Measurements from ENCODE around the gene LANCL2. TPM values are rescaled to one million over a fixed set of nuclear protein-coding genes. Genes with fewer than 3 reads are reported as not detected.

Gene LANCL2
- total RNA-seq, 1 experiment from 2014 or later, result 26.4 TPM

- H3K23me2 ChIP-seq (ENCODE audit: insufficient read length, low read depth, low read length, poor library complexity, severe bottlenecking), result peaks cover 3% of the 10 kb centered on the region
- no peak overlapping the region for H2BK15ac ChIP-seq (ENCODE audit: low read depth, low read length)
- H3T11ph ChIP-seq (ENCODE audit: low read length), result no peak overlapping the region
- H2AK5ac ChIP-seq (ENCODE audit: insufficient read length, low read length), result no peak overlapping the region
- no peak overlapping the region for H4K91ac ChIP-seq (ENCODE audit: insufficient read length, low read depth, low read length)
- no peak overlapping the region for H4K5ac ChIP-seq (ENCODE audit: insufficient read length, low read depth, low read length)
- no peak overlapping the region for H3K14ac ChIP-seq (ENCODE audit: insufficient read depth, low read length)
- no peaks in the 10 kb centered on the region for H3K27me3 Mint-ChIP-seq (ENCODE audit: low read depth)
- no peaks in the 10 kb centered on the region for H3K9me3 ChIP-seq (ENCODE audit: control insufficient read depth, low read depth, low read length)
- H3K4me3 Mint-ChIP-seq, result no peak overlapping the region
- no peak overlapping the region for H3K4ac ChIP-seq (ENCODE audit: low read depth, low read length)
- no peak overlapping the region for H3K27ac ChIP-seq (ENCODE audit: insufficient read length, low read depth, low read length)
- H4K8ac ChIP-seq (replicated peaks; ENCODE audit: insufficient read length, low read depth, low read length), result no peak overlapping the region
- no peaks in the 10 kb centered on the region for H3K4me1 Mint-ChIP-seq
- no peaks in the 10 kb centered on the region for H3K79me2 ChIP-seq (ENCODE audit: insufficient read depth, low read length)
- no peak overlapping the region for H3K56ac ChIP-seq (ENCODE audit: insufficient read length, low read depth, low read length)
- H3K23ac ChIP-seq (ENCODE audit: insufficient read length, low read depth, low read length), result no peak overlapping the region
- no peaks in the 10 kb centered on the region for H3K4me1 ChIP-seq (ENCODE audit: insufficient read depth, low read length)
- no peak overlapping the region for H2BK5ac ChIP-seq (ENCODE audit: insufficient read length, low read length)
- no peaks in the 10 kb centered on the region; a peak in 1 of 7 replicates for H3K36me3 Mint-ChIP-seq (ENCODE audit: insufficient read depth in 1 of 3, low read depth in 3 of 3)
- no peak overlapping the region for H3K27ac Mint-ChIP-seq
- no peak overlapping the region for H2BK20ac ChIP-seq (ENCODE audit: low read depth, low read length, poor library complexity, severe bottlenecking)
- no peak overlapping the region for H3K18ac ChIP-seq (ENCODE audit: insufficient read length, low read depth, low read length)
- H3K79me1 ChIP-seq (ENCODE audit: insufficient read depth, low read depth, low read length, poor library complexity, severe bottlenecking), result no peaks in the 10 kb centered on the region
- no peak overlapping the region for H3K4me2 ChIP-seq (ENCODE audit: insufficient read depth, insufficient read length, low read length)
- no peaks in the 10 kb centered on the region for H3K9me3 Mint-ChIP-seq
- no peaks in the 10 kb centered on the region for H4K20me1 ChIP-seq (ENCODE audit: control insufficient read depth, insufficient read depth, insufficient read length)
- no peaks in the 10 kb centered on the region for H3K27me3 ChIP-seq (ENCODE audit: insufficient read depth, low read length)
- TF ChIP-seq CTCF (conservative IDR thresholded peaks at IDR 0.05), result no peak
- H2AFZ ChIP-seq (ENCODE audit: low read length), result no peak overlapping the region
- H3K9ac ChIP-seq (ENCODE audit: extremely low read depth, insufficient read length, low read length), result no peak overlapping the region
- no peak for DNase-seq
- no CpG with 5 or more reads among the region's 56 CpGs for WGBS (ENCODE audit: extremely low coverage, insufficient read length, low lambda C conversion rate)
- no peak overlapping the region for H2BK12ac ChIP-seq (ENCODE audit: insufficient read length, low read depth, low read length)
- H2BK120ac ChIP-seq (ENCODE audit: low read depth, low read length, poor library complexity, severe bottlenecking), result no peak overlapping the region
Measured at GRCh38 chr7:55449205-55449991, 84.3 kb downstream of the LANCL2 start.

All from H9 (cell line).